Astrocyte of the spinal cord (primary cell): ENCODE results near the gene GPX7.

Source experiments
- DNase-seq: peaks from one replicate; pipeline ENCODE4 v3.0.0; 2011; ENCODE audit warnings: low read depth, low spot score
- H3K4me3 ChIP-seq: 2 replicates; pipeline ENCODE4 v1.5.1; 2011; ENCODE audit warnings: low read depth, mild to moderate bottlenecking, low read length, moderate library complexity
- CTCF ChIP-seq: IDR thresholded peaks from 2 replicates; pipeline ENCODE4 v1.5.1; 2012; ENCODE audit warnings: low read depth, mild to moderate bottlenecking, low read length, inconsistent platforms
- in situ Hi-C: cut with HindIII; loops from 2 replicates; pipeline ENCODE4 v1.10.0; 2017; ENCODE audit warnings: low sequenced_read_pairs

GPX7 gene

GRCh38 chr1:52593495-52593894 is 8.7 kb upstream of the GPX7 start:
- in situ Hi-C loops, result no loop called here
- H3K4me3 ChIP-seq, result no peak overlapping the region
- TF ChIP-seq CTCF, result no peak
- no peak for DNase-seq

- no peak for DNase-seq
- no peak for TF ChIP-seq CTCF
- no peak overlapping the region for H3K4me3 ChIP-seq
- in situ Hi-C loops, result no loop called here
Measured at GRCh38 chr1:52595061-52595460, 7.1 kb upstream of the GPX7 start.

GRCh38 chr1:52597912-52598311 is 4.3 kb upstream of the GPX7 start:
- no peak for TF ChIP-seq CTCF
- no peak overlapping the region for H3K4me3 ChIP-seq
- DNase-seq, result no peak
- in situ Hi-C loops, result no loop called here

GRCh38 chr1:52598729-52599128 is 3.4 kb upstream of the GPX7 start:
- TF ChIP-seq CTCF, result no peak
- in situ Hi-C loops, result no loop called here
- no peak for DNase-seq
- H3K4me3 ChIP-seq, result no peak overlapping the region

GRCh38 chr1:52599236-52599635 is 2.9 kb upstream of the GPX7 start:
- H3K4me3 ChIP-seq, result no peak overlapping the region
- TF ChIP-seq CTCF, result no peak
- in situ Hi-C loops, result no loop called here
- DNase-seq, result no peak

- no peak overlapping the region for H3K4me3 ChIP-seq
- in situ Hi-C loops, result no loop called here
- no peak for DNase-seq
- TF ChIP-seq CTCF, result no peak
Measured at GRCh38 chr1:52600533-52601179, 1.5 kb upstream of the GPX7 start.

- no peak for TF ChIP-seq CTCF
- in situ Hi-C loops, result no loop called here
- DNase-seq, result no peak
- H3K4me3 ChIP-seq, result no peak overlapping the region
Measured at GRCh38 chr1:52601519-52601918, 652 bp upstream of the GPX7 start.
